Measurements from ENCODE around the gene CMTR1. TPM values are rescaled to one million over a fixed set of nuclear protein-coding genes. Genes with fewer than 3 reads are reported as not detected.

CMTR1 gene
- total RNA-seq, 2 experiments from 2014 or later: 65.3 to 74.6 TPM

DNA sequence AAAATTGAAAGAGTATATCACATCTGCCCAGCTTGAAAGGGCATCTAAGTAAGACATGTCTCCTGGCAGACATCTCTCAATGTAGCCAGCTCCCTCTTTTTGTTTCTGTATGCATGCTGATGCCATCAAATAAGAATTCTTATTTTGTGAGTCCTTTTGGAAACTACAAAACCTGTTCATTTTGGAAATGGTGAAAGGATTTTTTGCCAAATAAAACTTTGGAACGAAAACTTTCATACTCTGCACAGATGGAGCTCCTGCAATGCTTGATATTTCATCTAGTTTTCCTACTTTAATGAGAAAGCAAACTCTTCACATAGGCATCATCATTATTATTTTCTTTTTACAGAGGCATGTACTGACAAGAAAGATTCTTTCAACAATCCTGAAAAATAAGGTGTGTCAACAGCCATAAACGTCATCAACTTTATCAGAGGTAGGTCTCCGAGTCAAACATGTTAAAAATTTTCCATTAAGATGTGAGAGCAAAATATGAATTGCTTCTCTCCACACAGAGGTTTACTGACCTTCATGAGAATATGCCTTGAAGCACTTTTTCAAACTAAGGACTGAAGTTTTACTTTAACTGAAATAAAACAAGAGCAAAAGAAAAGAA is 26.2 kb upstream of the CMTR1 start:
- Mint-ChIP-seq H3K27ac (no peak overlapping the region), H3K4me3 (no peak overlapping the region), H3K36me3 (ENCODE audit: low read depth) (no peaks in the 10 kb centered on the region), H3K9me3 (ENCODE audit: low read depth) (no peaks in the 10 kb centered on the region), H3K4me1 (no peaks in the 10 kb centered on the region), H3K27me3 (no peaks in the 10 kb centered on the region)
- CTCF ChIA-PET: interaction anchor here (0.9 kb wide), 1 partner anchor 24 kb away, joined by 3 read pairs; no protein-coding TSS in a partner anchor
- intact Hi-C loops (cut with DNase I, micrococcal nuclease): no loop called here
- no peak for ATAC-seq
- POLR2A ChIA-PET: no interaction called here
- DNase-seq: no peak

DNA sequence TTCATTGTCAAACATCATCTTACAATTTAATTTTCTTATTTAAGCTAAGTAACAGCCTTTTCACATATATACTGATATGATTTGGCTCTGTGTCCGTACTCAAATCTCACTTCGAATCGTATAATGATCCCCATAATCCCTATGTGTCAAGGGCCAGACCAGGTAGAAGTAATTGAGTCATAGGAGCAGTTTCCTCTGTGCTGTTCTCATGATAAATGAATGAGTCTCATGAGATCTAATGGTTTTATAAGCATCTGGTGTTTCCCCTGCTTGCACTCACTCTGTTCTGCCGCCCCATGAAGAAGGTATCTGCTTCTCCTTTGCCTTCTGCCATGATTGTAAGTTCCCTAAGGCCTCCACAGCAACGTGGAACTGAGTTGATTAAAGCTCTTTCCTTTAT is 25.1 kb upstream of the CMTR1 start:
- intact Hi-C loops (cut with DNase I, micrococcal nuclease): no loop called here
- no peaks in the 10 kb centered on the region for H3K9me3 Mint-ChIP-seq (ENCODE audit: low read depth)
- ATAC-seq (peak; percentile 51), DNase-seq (no peak)
- CTCF ChIA-PET: no interaction called here
- POLR2A ChIA-PET: no interaction called here
- H3K4me3 Mint-ChIP-seq: no peak overlapping the region
- H3K36me3 Mint-ChIP-seq (ENCODE audit: low read depth): no peaks in the 10 kb centered on the region
- no peak overlapping the region for H3K27ac Mint-ChIP-seq
- H3K4me1 Mint-ChIP-seq: no peaks in the 10 kb centered on the region
- no peaks in the 10 kb centered on the region for H3K27me3 Mint-ChIP-seq

DNA sequence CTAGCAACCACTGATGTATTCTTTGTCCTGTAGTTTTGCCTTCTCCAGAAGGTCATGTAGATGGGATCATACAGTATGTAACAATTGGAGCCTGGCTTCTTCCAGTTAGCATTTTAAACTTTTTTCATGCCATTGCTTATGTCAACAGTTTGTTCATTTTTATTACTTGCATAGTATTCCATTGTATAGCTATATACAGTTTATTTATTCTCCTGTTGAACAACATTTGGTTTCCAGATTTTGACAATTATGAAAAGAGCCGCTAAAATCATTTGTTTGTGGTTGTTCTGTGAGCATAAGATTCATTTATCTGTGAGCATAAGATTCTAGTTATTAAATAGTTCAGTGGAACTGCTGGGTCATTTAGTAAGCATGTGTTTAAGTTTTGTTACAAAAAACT is 23.5 kb upstream of the CMTR1 start:
- no peak for ATAC-seq
- Mint-ChIP-seq H3K36me3 (ENCODE audit: low read depth) (no peaks in the 10 kb centered on the region), H3K4me1 (no peaks in the 10 kb centered on the region), H3K27ac (no peak overlapping the region), H3K27me3 (no peaks in the 10 kb centered on the region), H3K4me3 (no peak overlapping the region), H3K9me3 (ENCODE audit: low read depth) (no peaks in the 10 kb centered on the region)
- ChIA-PET POLR2A (no interaction called here), CTCF (no interaction called here)
- DNase-seq: no peak
- intact Hi-C loops (cut with DNase I, micrococcal nuclease): no loop called here

DNA sequence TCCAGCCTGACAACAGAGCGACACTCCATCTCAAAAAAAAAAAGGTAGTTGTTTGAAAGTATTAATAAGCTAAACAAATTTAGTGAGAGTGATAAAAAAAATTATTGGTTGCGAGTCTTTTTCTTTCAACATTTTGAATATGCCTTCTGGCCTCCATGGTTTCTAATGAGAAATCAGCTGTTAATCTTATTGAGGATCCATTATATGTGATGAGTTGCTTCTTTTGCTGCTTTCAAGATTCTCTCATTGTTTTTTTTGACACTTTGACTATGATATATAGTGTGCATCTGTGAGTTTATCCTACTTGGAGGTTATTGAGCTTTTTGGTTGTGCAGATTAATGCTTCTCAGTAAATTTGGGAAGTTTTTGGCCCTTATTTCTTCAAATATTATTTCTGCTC is 15.6 kb upstream of the CMTR1 start:
- Mint-ChIP-seq H3K9me3 (ENCODE audit: low read depth) (no peaks in the 10 kb centered on the region), H3K27ac (no peak overlapping the region), H3K27me3 (no peaks in the 10 kb centered on the region), H3K4me1 (no peaks in the 10 kb centered on the region), H3K36me3 (ENCODE audit: low read depth) (no peaks in the 10 kb centered on the region), H3K4me3 (no peak overlapping the region)
- ChIA-PET POLR2A (no interaction called here), CTCF (no interaction called here)
- ATAC-seq: no peak
- no peak for DNase-seq
- intact Hi-C loops (cut with DNase I, micrococcal nuclease): loop anchor here in 1 of 2 experiments (5.0 kb wide), 1 partner anchor 190 kb away; no protein-coding TSS in a partner anchor

DNA sequence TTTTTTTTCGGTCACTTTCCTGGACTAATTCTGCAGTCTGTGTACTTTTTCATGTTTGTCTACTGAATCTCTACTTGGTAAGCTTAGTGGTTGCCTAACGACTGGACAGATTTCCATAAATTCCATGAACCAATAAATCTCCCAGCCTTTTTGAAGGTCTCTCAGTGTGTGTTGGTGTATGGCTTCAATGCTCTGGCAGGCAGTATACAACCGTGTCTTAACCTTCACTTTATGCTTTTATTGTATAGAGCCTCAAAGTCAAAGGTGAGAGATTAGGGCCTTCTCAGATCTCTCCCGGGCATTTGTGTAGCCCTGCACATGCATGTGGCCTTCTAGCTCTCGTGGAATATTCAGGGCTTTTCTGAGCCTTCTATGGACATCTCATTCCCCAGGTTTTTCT is 14.3 kb upstream of the CMTR1 start:
- no peak overlapping the region for H3K4me3 Mint-ChIP-seq
- ChIA-PET CTCF (interaction anchor here (0.7 kb wide), 1 partner anchor 102 kb away, joined by 4 read pairs; no protein-coding TSS in a partner anchor), POLR2A (no interaction called here)
- H3K27ac Mint-ChIP-seq: no peak overlapping the region
- intact Hi-C loops (cut with DNase I, micrococcal nuclease): loop anchor here in 1 of 2 experiments (5.0 kb wide), 1 partner anchor 191 kb away; no protein-coding TSS in a partner anchor
- ATAC-seq (no peak), DNase-seq (no peak)
- H3K27me3 Mint-ChIP-seq: no peaks in the 10 kb centered on the region
- no peaks in the 10 kb centered on the region for H3K36me3 Mint-ChIP-seq (ENCODE audit: low read depth)
- no peaks in the 10 kb centered on the region for H3K4me1 Mint-ChIP-seq
- H3K9me3 Mint-ChIP-seq (ENCODE audit: low read depth): no peaks in the 10 kb centered on the region

DNA sequence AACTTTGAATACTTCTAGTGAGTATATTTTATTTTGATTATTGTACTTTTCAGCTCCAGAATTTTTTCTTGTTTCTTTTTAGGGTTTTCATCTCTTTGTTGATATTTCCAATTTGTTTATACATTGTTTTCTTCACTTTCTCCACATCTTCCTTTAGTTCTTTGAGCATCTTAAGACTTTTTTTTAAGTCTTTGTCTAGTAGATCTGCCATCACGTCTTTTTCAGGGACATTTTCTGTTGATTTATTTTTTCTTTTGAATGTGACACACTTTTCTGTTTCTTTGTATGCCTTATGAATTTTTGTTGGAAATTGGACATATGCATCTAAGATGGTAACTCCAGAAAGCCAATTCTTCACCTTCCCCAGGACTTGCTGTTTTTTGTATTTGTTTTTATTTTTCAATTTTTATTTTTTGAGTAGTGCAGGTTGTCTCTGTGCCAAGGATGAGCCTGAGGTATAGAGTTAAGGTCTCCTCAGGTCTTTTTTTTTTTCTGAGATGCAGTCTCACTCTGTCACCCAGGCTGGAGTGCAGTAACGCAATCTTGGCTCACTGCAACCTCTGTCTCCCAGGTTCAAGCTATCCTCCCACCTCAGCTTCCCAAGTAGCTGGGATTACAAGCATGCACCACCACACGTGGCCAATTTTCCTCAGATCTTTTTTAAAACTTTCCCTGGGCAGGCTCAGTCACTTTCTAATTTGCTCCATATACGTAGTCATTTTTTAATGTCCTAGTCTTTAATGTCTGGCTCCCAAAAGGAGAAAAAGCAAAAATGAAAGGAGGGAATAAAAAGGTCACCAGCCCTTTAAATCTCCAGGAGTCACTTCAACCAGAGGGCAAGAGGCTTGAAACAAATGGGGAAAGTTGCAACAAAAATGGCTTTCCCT is 6.7 kb upstream of the CMTR1 start:
- ChIA-PET CTCF (interaction anchor here (0.5 to 1.0 kb wide), 2 partner anchors 8 to 46 kb away, joined by 3 to 4 read pairs; no protein-coding TSS in a partner anchor), POLR2A (interaction anchor here (0.7 kb wide), 1 partner anchor 11 kb away, joined by 3 read pairs; no protein-coding TSS in a partner anchor)
- intact Hi-C loops (cut with DNase I, micrococcal nuclease): no loop called here
- Mint-ChIP-seq H3K4me3 (no peak overlapping the region), H3K27me3 (peaks cover 11% of the 10 kb centered on the region), H3K9me3 (ENCODE audit: low read depth) (no peaks in the 10 kb centered on the region), H3K36me3 (ENCODE audit: low read depth) (no peaks in the 10 kb centered on the region), H3K4me1 (no peaks in the 10 kb centered on the region), H3K27ac (no peak overlapping the region)
- no peak for DNase-seq
- no peak for ATAC-seq

DNA sequence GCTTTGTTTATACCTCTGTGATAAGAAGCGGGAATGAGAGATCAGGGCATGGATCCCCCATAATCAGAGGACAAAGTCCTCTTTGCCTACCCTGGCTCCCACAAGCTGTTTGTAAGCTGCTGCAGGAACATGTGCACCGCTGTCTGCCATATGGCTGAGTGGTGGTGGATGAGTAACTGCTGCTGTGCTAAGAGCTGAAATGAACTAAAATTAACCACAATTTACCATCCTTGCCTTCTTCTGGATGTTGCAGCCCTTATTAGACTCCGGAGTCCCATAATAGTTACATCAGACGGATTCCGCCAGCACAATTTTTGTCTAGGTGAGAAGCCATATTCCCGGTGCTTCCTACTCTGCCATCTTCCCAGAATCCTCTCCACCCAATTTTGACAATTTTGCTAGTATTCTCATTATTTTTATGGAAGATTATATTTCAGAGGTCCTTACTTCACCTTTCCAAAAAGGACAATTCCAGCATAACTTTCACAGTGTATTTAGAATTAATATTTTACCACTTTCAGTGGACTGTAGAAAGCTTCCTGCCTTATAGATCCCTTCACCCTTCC is 6.0 kb upstream of the CMTR1 start:
- Mint-ChIP-seq H3K4me1 (no peaks in the 10 kb centered on the region), H3K27me3 (peaks cover 11% of the 10 kb centered on the region), H3K4me3 (no peak overlapping the region), H3K36me3 (ENCODE audit: low read depth) (no peaks in the 10 kb centered on the region), H3K9me3 (ENCODE audit: low read depth) (no peaks in the 10 kb centered on the region), H3K27ac (no peak overlapping the region)
- CTCF ChIA-PET: interaction anchor here (0.7 kb wide), 1 partner anchor 101 kb away, joined by 3 read pairs; no protein-coding TSS in a partner anchor
- POLR2A ChIA-PET: interaction anchor here (0.5 to 0.7 kb wide), 2 partner anchors 12 to 23 kb away, joined by 3 read pairs; no protein-coding TSS in a partner anchor
- intact Hi-C loops (cut with DNase I, micrococcal nuclease): no loop called here
- no peak for DNase-seq
- no peak for ATAC-seq

DNA sequence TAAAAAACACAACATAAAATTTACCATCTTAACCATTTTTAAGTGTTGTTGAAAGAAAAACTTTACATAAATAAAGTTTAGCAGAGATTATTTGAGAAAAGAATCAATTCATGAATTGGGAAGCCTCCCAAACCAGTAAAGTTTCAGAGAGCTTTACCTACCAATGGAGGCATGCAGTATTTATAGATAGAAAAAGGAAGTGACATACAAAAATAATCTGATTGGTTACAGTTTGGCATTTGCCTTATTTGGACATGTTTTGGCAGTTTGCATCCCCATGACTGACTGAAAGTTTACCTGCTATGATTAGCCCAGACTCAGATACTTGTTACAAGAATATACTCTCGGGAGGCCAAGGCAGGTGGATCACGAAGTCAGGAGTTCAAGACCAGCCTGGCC is 3.7 kb upstream of the CMTR1 start:
- ATAC-seq (no peak), DNase-seq (no peak)
- H3K4me1 Mint-ChIP-seq: peaks cover 10% of the 10 kb centered on the region
- ChIA-PET POLR2A (no interaction called here), CTCF (no interaction called here)
- no peak overlapping the region for H3K27ac Mint-ChIP-seq
- H3K4me3 Mint-ChIP-seq: no peak overlapping the region
- no peaks in the 10 kb centered on the region for H3K9me3 Mint-ChIP-seq (ENCODE audit: low read depth)
- H3K36me3 Mint-ChIP-seq (ENCODE audit: low read depth): peaks cover 7% of the 10 kb centered on the region
- intact Hi-C loops (cut with DNase I, micrococcal nuclease): no loop called here
- H3K27me3 Mint-ChIP-seq: peaks cover 11% of the 10 kb centered on the region

DNA sequence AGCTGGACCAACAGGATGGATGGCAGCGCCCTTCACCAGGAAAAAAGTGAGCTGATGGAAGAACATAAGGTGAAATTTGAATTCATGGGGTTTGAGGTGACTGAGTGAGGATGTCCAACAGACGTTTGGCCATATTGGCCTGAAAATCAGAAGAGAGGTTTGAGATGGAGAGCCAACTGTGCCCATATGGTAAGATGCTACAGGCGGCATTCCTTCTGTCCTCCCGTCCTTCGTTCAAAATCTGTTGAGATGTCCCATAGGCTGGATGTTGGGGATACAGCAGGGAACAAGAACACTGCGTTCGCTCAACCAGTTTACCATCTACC is 468 bp upstream of the CMTR1 start:
- CTCF ChIA-PET: interaction anchor here (0.8 to 1.3 kb wide), 4 partner anchors 9 to 412 kb away, joined by 3 to 4 read pairs (median 4); no protein-coding TSS in a partner anchor
- ATAC-seq: no peak
- intact Hi-C loops (cut with DNase I, micrococcal nuclease): loop anchor here in 1 of 2 experiments (2.0 to 10.0 kb wide), 3 partner anchors 264 to 545 kb away; partner anchors contain the start of gene C6orf89
- Mint-ChIP-seq H3K36me3 (ENCODE audit: low read depth) (peaks cover 27% of the 10 kb centered on the region), H3K9me3 (ENCODE audit: low read depth) (no peaks in the 10 kb centered on the region), H3K27me3 (peaks cover 9% of the 10 kb centered on the region), H3K4me1 (peaks cover 31% of the 10 kb centered on the region), H3K4me3 (peak overlapping the region; percentile 98), H3K27ac (peak overlapping the region; percentile 99)
- POLR2A ChIA-PET: interaction anchor here (0.6 kb wide), 2 partner anchors 12 to 447 kb away, joined by 3 to 5 read pairs; partner anchors contain the start of gene MTCH1
- no peak for DNase-seq

DNA sequence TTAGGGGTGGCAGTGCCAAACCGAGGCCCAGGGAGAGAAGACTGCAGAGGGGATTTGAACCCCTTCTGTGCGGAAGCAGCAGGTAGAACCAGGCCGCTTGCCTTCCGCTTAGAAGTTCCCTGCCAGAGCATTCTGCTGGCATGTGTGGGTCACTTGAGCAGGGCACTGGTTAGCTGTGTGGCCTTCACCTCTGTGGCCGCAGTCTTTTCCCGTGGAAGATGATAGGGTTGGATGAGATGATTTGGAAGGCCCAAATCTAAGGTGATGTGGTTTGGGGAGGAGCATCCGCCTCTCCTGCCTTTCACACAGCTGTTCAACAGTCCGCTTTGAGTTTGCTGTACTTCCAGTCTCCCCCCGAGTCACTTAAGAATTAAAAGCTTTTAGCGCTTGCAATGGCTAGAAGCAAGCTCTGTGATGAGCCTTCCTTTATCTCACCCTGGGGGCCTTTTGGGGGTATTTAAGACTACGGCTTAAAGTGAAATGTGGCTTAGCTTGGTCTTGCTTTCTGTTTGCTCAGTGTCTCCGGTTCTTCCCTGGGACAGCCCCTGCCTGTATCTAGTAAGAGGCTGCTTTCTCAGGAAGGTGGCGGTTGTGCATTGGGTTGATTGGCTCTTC is 743 bp downstream of the CMTR1 start:
- peak overlapping the region; percentile 98 for H3K4me3 Mint-ChIP-seq
- peaks cover 3% of the 10 kb centered on the region for H3K27me3 Mint-ChIP-seq
- peak overlapping the region; percentile 99 for H3K27ac Mint-ChIP-seq
- no peaks in the 10 kb centered on the region for H3K9me3 Mint-ChIP-seq (ENCODE audit: low read depth)
- ChIA-PET CTCF (interaction anchor here (0.5 to 1.4 kb wide), 14 partner anchors 8 to 558 kb away, joined by 3 to 5 read pairs (median 3); partner anchors contain the start of gene CCDC167), POLR2A (interaction anchor here (0.7 to 0.8 kb wide), 5 partner anchors 10 to 448 kb away, joined by 3 to 5 read pairs (median 3); partner anchors contain the start of genes MTCH1, TBC1D22B and TMEM217)
- intact Hi-C loops (cut with DNase I, micrococcal nuclease): loop anchor here in 1 of 2 experiments (1.0 to 10.0 kb wide), 9 partner anchors 66 to 1270 kb away; partner anchors contain the start of genes C6orf89, CCDC167, GLO1 and TBC1D22B
- peaks cover 35% of the 10 kb centered on the region for H3K36me3 Mint-ChIP-seq (ENCODE audit: low read depth)
- ATAC-seq: peak; percentile 71
- peak; percentile 76 for DNase-seq
- H3K4me1 Mint-ChIP-seq: peaks cover 36% of the 10 kb centered on the region

DNA sequence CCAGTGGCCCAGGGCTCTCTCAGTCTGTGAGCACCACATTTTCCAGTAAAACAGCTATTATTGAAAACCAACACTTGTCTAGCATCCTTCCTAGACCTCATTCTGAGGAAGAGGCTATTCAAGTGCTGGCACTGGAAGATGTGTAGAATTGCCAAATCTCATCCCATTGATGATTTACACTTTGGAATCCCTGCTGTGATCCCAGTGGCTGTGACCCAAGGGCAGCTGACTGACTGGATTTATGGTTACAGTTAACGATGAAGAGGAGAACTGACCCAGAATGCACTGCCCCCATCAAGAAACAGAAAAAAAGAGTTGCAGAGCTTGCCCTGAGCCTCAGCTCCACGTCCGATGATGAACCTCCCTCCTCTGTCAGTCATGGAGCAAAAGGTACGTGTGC is 2.4 kb downstream of the CMTR1 start:
- Mint-ChIP-seq H3K9me3 (ENCODE audit: low read depth) (no peaks in the 10 kb centered on the region), H3K4me1 (peaks cover 40% of the 10 kb centered on the region), H3K36me3 (ENCODE audit: low read depth) (peaks cover 39% of the 10 kb centered on the region), H3K27me3 (no peaks in the 10 kb centered on the region), H3K27ac (peak overlapping the region; percentile 25), H3K4me3 (no peak overlapping the region)
- ATAC-seq: no peak
- ChIA-PET POLR2A (no interaction called here), CTCF (no interaction called here)
- no peak for DNase-seq
- intact Hi-C loops (cut with DNase I, micrococcal nuclease): loop anchor here in 1 of 2 experiments (10.0 kb wide), 1 partner anchor 411 kb away; no protein-coding TSS in a partner anchor
